ENCODE results near the gene RNU1-2.

- no peak for TF ChIP-seq CTCF (IDR thresholded peaks at IDR 0.05)
- TF ChIP-seq POLR2AphosphoS5 (IDR thresholded peaks at IDR 0.05) = no peak
Observed at GRCh38 chr1:16915627-16915973, 19.8 kb downstream of the RNU1-2 start.

Data from suprapubic skin (tissue), 3 donors.